Calu3 (cell line): ENCODE measurements around the gene OR5AR1. TPM values are rescaled to one million over a fixed set of nuclear protein-coding genes. Genes with fewer than 3 reads are reported as not detected.

Experiments used
- BruUV-seq: library from RNA; stranded (reverse); fragments of 400-500 nt; replicated peaks from 2 replicates; lab custom pipeline; 2021; lab: Mats Ljungman, UMichigan
- CTCF ChIA-PET: fragments of 300-600 bp; sonication (Branson Sonifier 250); formaldehyde crosslinking; loops from one replicate; lab custom pipeline; 2022; ENCODE audit warnings: antibody characterized with exemption; lab: Charles Lee
- DNase-seq: peaks from one replicate; pipeline ENCODE4 v3.0.0; 2022
- H3K27ac Mint-ChIP-seq: one replicate; pipeline ENCODE4 v1.8.0; 2022; ENCODE audit warnings: mixed read lengths; ENCODE audit not compliant: unreplicated experiment
- H3K27me3 Mint-ChIP-seq: one replicate; pipeline ENCODE4 v1.8.0; 2022; ENCODE audit warnings: mixed read lengths; ENCODE audit not compliant: unreplicated experiment
- H3K36me3 Mint-ChIP-seq: one replicate; pipeline ENCODE4 v1.8.0; 2022; ENCODE audit warnings: mild to moderate bottlenecking, moderate library complexity, mixed read lengths; ENCODE audit not compliant: insufficient read depth, unreplicated experiment
- H3K4me1 Mint-ChIP-seq: one replicate; pipeline ENCODE4 v1.8.0; 2022; ENCODE audit warnings: mild to moderate bottlenecking, low read depth, mixed read lengths; ENCODE audit not compliant: unreplicated experiment
- H3K4me3 Mint-ChIP-seq: one replicate; pipeline ENCODE4 v1.8.0; 2022; ENCODE audit warnings: mild to moderate bottlenecking, low read depth, moderate library complexity, mixed read lengths; ENCODE audit not compliant: unreplicated experiment
- H3K9me3 Mint-ChIP-seq: one replicate; pipeline ENCODE4 v1.8.0; 2022; ENCODE audit warnings: low read depth, mixed read lengths; ENCODE audit not compliant: unreplicated experiment
- CTCF ChIP-seq: fragments of 200-600 bp; IDR thresholded peaks from one replicate; pipeline ENCODE4 v1.8.0; 2022; ENCODE audit warnings: antibody characterized with exemption; ENCODE audit not compliant: unreplicated experiment
- intact Hi-C: fragments of 100-400 bp; cut with micrococcal nuclease; formaldehyde crosslinking; loops from one replicate; pipeline ENCODE4 v1.10.0; 2022; ENCODE audit not compliant: unreplicated experiment
- total RNA-seq: library from RNA; stranded (reverse); gene quantifications from 2 replicates; pipeline ENCODE4 v1.2.3, GENCODE V29; 2022

The OR5AR1 gene
- total RNA-seq, 1 experiment from 2014 or later = not detected

- Mint-ChIP-seq H3K4me3 (no peak overlapping the region), H3K4me1 (no peaks in the 10 kb centered on the region), H3K27ac (no peak overlapping the region), H3K36me3 (no peaks in the 10 kb centered on the region), H3K27me3 (peaks cover 26% of the 10 kb centered on the region), H3K9me3 (no peaks in the 10 kb centered on the region)
- intact Hi-C loops = no loop called here
- CTCF ChIA-PET = no interaction called here
- no peak for TF ChIP-seq CTCF
- DNase-seq = no peak
- no TSS peak for BruUV-seq
These were observed 26.6 kb upstream of the OR5AR1 start for GRCh38 chr11:56636861-56637260.

- H3K27me3 Mint-ChIP-seq = peaks cover 21% of the 10 kb centered on the region
- no peaks in the 10 kb centered on the region for H3K36me3 Mint-ChIP-seq
- CTCF ChIA-PET = no interaction called here
- no peak overlapping the region for H3K27ac Mint-ChIP-seq
- intact Hi-C loops = no loop called here
- no peak for TF ChIP-seq CTCF
- H3K9me3 Mint-ChIP-seq = no peaks in the 10 kb centered on the region
- DNase-seq = no peak
- no peak overlapping the region for H3K4me3 Mint-ChIP-seq
- no peaks in the 10 kb centered on the region for H3K4me1 Mint-ChIP-seq
- BruUV-seq = no TSS peak
These were observed 26.0 kb upstream of the OR5AR1 start for GRCh38 chr11:56637500-56637899.

- H3K27ac Mint-ChIP-seq = no peak within 1 kb of the TSS
- no peak for TF ChIP-seq CTCF
- BruUV-seq = no TSS peak
- intact Hi-C loops = no loop called here
- no peak for DNase-seq
- H3K27me3 Mint-ChIP-seq = no peaks in the 10 kb centered on the region
- no peaks in the 10 kb centered on the region for H3K9me3 Mint-ChIP-seq
- CTCF ChIA-PET = no interaction called here
- H3K4me3 Mint-ChIP-seq = no peak within 1 kb of the TSS
- H3K36me3 Mint-ChIP-seq = no peaks in the 10 kb centered on the region
- H3K4me1 Mint-ChIP-seq = no peaks in the 10 kb centered on the region
These were observed 21.1 kb upstream of the OR5AR1 start, which contains the start of gene OR5AP2 for GRCh38 chr11:56642339-56642738. Gene OR5AP2, minus strand, starts transcription at chr11:56642439. Its CDS starts 0 bp downstream, at chr11:56642439.

- no peak overlapping the region for H3K27ac Mint-ChIP-seq
- no peak overlapping the region for H3K4me3 Mint-ChIP-seq
- CTCF ChIA-PET = no interaction called here
- BruUV-seq = no TSS peak
- DNase-seq = no peak
- H3K4me1 Mint-ChIP-seq = no peaks in the 10 kb centered on the region
- H3K36me3 Mint-ChIP-seq = no peaks in the 10 kb centered on the region
- no peak for TF ChIP-seq CTCF
- no peaks in the 10 kb centered on the region for H3K9me3 Mint-ChIP-seq
- H3K27me3 Mint-ChIP-seq = peaks cover 15% of the 10 kb centered on the region
- intact Hi-C loops = no loop called here
These were observed 3.7 kb upstream of the OR5AR1 start for GRCh38 chr11:56659755-56660154.
